GM12873 (cell line): ENCODE results near the gene DCLRE1B.

ENCODE experiments used
- CTCF ChIP-seq: IDR thresholded peaks from 2 replicates; pipeline ENCODE4 v1.5.1; 2012; ENCODE audit warnings: low read depth, mild to moderate bottlenecking, moderate library complexity, low read length, control low read depth; ENCODE audit not compliant: insufficient read depth; ENCODE audit errors: missing control alignments

The DCLRE1B gene

DNA sequence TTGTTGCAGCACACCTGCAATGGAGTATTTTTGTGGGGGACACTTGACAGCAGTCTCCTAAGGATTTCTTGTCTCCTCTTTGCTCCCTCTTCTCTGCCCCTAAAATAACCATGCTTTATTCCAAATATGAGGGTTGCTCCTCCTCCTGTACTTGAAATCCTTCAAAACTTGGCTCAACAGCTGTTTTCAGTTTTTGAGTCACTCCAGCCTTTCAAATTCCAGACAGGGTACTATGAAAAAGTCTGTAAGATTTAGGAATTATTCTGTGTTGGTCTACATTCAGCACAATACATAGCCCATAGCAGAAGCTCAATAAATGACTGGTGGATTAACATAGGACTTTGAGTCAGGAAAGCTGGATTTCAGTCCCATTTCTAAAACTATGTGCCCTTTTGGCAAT is 6.0 kb upstream of the DCLRE1B start:
- no peak for TF ChIP-seq CTCF

DNA sequence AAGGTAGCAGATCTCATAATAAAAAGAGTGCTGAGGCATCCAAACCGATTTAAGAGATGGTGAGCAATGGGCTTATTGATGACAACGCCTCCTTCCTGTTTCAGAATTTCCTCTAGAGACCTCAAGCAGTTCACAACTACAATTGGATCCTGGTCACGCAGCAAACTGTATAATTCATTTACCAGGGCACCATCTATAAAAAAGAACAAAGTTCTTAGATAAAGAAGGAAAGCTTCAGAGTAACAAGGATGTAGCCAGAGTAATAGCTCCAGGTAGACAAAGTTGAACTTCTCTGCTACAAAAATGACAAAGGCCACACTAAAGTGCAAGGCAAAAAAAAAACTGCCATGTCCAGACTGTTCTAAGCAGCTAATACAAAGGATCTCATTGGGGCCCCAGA is 3.9 kb upstream of the DCLRE1B start:
- no peak for TF ChIP-seq CTCF

DNA sequence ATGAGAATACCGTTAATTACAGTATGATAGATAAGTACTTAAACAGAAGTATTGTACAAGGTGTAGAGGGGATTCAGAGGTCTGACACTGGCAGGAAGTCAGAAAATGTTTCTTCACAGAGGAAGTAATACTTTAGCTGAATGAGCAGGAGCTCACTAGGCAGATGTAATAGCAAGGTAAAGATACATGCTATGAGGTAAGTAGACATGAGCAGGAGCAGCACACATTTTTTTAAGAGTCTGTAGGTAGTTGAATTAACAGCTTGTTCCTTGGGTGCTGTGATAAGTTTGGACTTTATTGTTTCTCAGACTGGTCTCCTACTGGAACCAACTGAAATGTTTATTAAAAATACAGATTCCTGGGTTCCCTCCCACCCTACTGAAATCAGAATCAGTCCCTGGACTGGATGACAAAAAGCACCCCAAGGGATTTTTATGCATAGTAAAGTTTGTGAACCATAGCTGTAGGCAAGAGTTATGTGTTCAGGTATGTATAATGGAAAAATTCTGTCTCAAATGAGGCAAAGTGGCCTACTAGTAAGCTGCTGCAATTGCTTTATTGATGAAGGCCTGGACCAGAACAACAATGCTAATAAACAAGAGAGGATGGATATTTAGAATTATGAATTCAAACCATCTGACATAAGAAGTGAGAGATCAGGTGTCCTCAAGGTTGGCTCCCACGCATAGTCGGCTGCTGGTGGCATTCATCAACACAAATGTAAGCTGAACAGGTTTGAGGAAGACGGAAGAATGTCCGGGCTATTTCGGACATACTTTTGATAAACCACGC is 1.4 kb upstream of the DCLRE1B start:
- TF ChIP-seq CTCF, result no peak

GRCh38 chr1:113904293-113904673 is 843 bp upstream of the DCLRE1B start:
- TF ChIP-seq CTCF, result no peak

DNA sequence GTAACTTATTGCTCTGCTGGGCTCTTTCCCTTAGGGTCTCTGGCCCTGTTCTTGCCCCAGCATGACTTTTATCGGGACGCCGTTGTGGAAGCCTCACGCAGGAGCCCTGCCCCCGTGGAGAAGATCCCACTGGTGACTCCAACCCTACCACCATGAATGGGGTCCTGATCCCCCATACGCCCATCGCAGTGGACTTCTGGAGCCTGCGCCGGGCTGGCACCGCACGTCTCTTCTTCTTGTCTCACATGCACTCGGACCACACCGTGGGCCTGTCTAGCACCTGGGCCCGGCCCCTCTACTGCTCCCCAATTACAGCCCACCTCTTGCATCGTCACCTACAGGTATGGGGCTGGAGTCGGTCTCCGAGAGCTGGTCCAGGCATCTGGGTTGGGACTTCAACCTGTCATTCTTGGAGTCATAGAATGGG is 322 bp downstream of the DCLRE1B start:
- TF ChIP-seq CTCF, result no peak

DNA sequence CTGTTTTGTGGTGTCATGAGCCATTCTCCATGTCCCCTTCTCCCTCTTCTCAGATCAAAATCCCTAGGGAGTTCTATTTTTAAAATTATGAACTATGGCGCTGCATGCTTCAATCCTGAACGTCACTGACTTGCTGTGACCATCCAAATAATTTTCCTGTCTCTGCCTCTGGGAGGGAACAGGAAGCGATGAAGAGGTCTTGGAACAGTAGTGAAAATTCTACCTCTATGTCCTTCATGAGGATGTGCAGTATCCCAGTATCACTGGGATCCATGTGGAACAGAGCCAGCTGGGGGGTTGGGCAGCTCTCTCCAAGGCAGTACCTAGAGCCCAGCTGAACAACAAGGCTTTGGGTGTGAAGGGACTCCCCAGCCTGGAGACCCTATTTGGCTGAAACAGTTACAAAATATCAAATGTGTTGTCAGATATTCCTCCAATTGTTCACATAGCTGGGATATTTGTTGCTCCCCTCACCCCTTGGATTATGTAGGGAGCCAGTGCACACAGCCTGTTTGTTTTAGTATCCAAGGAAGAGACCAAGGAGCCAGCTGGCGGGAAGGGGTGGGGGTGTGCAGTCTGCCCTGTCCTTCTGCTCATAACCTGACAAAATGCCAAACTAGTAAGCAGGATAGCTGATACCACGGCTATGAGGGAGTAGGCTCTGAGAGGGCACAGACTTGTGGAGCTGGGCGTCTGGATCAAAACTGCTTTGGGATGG is 7.6 kb downstream of the DCLRE1B start:
- TF ChIP-seq CTCF, result no peak

DNA sequence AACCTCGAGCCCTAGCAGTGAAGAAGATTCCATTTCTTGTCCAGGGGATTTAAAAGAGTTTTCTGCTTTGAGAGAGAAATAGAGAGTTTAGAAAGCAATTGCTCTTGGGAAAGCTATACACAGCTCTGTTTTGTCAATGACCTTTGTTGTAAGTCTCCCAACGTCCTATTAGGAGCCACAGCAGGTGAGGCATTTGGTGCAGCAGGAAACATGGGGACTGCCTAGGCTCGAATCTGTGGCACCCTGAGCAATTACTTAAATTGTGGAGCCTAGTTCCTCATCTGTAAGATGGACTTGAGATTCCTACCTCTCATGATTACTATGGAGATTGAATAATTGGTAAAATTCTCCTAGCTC is 8.2 kb downstream of the DCLRE1B start:
- no peak for TF ChIP-seq CTCF
